AG09319 (cell line): Measurements from ENCODE around the gene PTPN6.

Experiments
- DNase-seq: peaks from one replicate; pipeline ENCODE4 v3.0.0-alpha.2; 2010; ENCODE audit warnings: low read depth; ENCODE audit errors: extremely low read depth
- TF ChIP-seq, protein P1 (sequence below): IDR thresholded peaks from 2 replicates; pipeline ENCODE4 v1.5.1; 2011; ENCODE audit warnings: low read depth, mild to moderate bottlenecking, inconsistent platforms, low read length, moderate library complexity

The PTPN6 gene

DNA sequence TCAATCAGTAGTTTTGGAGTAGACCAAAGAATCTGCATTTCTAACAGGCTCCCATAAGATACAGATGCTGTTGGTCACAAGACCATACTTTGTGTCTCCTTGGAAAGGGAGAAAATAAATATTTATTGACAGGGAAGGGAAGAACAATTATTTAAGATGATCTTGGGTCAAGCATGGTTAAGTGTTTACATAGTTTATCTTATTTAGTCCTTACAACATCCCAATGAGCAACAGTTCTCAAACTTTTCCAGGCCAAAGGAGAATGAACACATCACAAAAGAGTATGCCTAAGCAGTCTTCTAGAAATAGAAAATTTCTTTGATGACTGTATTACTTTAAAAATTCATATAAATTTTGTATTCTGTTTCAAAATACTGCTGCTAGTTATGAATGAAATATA lies 58.4 kb downstream of the PTPN6 start:
- no peak for DNase-seq
- TF ChIP-seq, protein P1, sequence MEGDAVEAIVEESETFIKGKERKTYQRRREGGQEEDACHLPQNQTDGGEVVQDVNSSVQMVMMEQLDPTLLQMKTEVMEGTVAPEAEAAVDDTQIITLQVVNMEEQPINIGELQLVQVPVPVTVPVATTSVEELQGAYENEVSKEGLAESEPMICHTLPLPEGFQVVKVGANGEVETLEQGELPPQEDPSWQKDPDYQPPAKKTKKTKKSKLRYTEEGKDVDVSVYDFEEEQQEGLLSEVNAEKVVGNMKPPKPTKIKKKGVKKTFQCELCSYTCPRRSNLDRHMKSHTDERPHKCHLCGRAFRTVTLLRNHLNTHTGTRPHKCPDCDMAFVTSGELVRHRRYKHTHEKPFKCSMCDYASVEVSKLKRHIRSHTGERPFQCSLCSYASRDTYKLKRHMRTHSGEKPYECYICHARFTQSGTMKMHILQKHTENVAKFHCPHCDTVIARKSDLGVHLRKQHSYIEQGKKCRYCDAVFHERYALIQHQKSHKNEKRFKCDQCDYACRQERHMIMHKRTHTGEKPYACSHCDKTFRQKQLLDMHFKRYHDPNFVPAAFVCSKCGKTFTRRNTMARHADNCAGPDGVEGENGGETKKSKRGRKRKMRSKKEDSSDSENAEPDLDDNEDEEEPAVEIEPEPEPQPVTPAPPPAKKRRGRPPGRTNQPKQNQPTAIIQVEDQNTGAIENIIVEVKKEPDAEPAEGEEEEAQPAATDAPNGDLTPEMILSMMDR, result no peak
